GM12878 (cell line): ENCODE data around the gene CD7. TPM values are rescaled to one million over a fixed set of nuclear protein-coding genes. Genes with fewer than 3 reads are reported as not detected.

Source experiments
- ATF7 ChIP-seq: fragments of 450-650 bp; IDR thresholded peaks from 2 replicates; pipeline ENCODE4 v1.6.1; 2016; ENCODE audit warnings: low read depth, mild to moderate bottlenecking
- DPF2 ChIP-seq: fragments of 450-650 bp; IDR thresholded peaks from 2 replicates; pipeline ENCODE4 v1.6.1; 2017; ENCODE audit warnings: mild to moderate bottlenecking
- ETV6 ChIP-seq, 2 experiments: fragments of 450-650 bp in 1 of 2; IDR thresholded peaks in 1 of 2; conservative IDR thresholded peaks in 1 of 2; 2 replicates each; pipeline ENCODE4 v1.6.1; 2014; ENCODE audit warnings: antibody characterized with exemption in 1 of 2, borderline replicate concordance in 1 of 2, low read depth in 1 of 2, mild to moderate bottlenecking in 1 of 2, moderate library complexity in 1 of 2
- FOXK2 ChIP-seq: fragments of 450-650 bp; IDR thresholded peaks from 2 replicates; pipeline ENCODE4 v1.6.1; 2017; ENCODE audit warnings: mild to moderate bottlenecking, moderate library complexity
- HDAC6 ChIP-seq: fragments of 200-600 bp; sonication (generic); IDR thresholded peaks from one replicate; pipeline ENCODE4 v1.8.0; 2017; ENCODE audit warnings: antibody characterized with exemption; ENCODE audit not compliant: unreplicated experiment
- IKZF1 ChIP-seq: fragments of 450-650 bp; conservative IDR thresholded peaks from 2 replicates; pipeline ENCODE4 v1.6.1; 2017; ENCODE audit warnings: antibody characterized with exemption, mild to moderate bottlenecking
- KAT2A ChIP-seq: conservative IDR thresholded peaks from 2 replicates; pipeline ENCODE4 v1.6.1; 2011; ENCODE audit warnings: low read depth, low read length; ENCODE audit not compliant: control insufficient read depth
- KDM1A ChIP-seq: fragments of 200-600 bp; sonication (generic); IDR thresholded peaks from 2 replicates; pipeline ENCODE4 v1.6.1; 2016; ENCODE audit warnings: borderline replicate concordance
- MYB ChIP-seq: fragments of 150-350 bp; IDR thresholded peaks from 2 replicates; pipeline ENCODE4 v1.6.1; 2014; ENCODE audit warnings: mild to moderate bottlenecking, low read depth, low read length, borderline replicate concordance
- NBN ChIP-seq: fragments of 450-650 bp; IDR thresholded peaks from 2 replicates; pipeline ENCODE4 v1.6.1; 2016
- RUNX3 ChIP-seq: IDR thresholded peaks from 2 replicates; pipeline ENCODE4 v1.6.1; 2012; ENCODE audit warnings: low read length, inconsistent platforms
- SREBF2 ChIP-seq: IDR thresholded peaks from 2 replicates; pipeline ENCODE4 v1.6.1; 2012; ENCODE audit warnings: mild to moderate bottlenecking, low read length
- TAF1 ChIP-seq: IDR thresholded peaks from 2 replicates; pipeline ENCODE4 v1.6.1; 2011; ENCODE audit warnings: mild to moderate bottlenecking, low read depth, low read length, borderline replicate concordance
- ZNF622 ChIP-seq: fragments of 450-650 bp; IDR thresholded peaks from 2 replicates; pipeline ENCODE4 v1.6.1; 2017; ENCODE audit warnings: mild to moderate bottlenecking, inconsistent platforms
- polyA plus RNA-seq, 11 experiments: library from polyadenylated mRNA; depleted of rRNA in 4 of 11; unstranded in 6 of 11; stranded (reverse) in 5 of 11; fragments of >200 nt; fragmentation: Nextera tagmentation in 4 of 11; fragmentation: Illumina TruSeq in 1 of 11; extraction: Ambion mirVana in 4 of 11; extraction: Trizol in 1 of 11; gene quantifications; 1 replicate in 1 of 11; 2 replicates in 10 of 11; pipeline versions ENCODE4 v1.2.1 to v1.2.3, GENCODE V29; 2011 to 2016; ENCODE audit warnings: inconsistent platforms in 2 of 11, missing spikeins in 2 of 11, low read depth in 1 of 11
- total RNA-seq, 4 experiments: library from RNA; depleted of rRNA in 3 of 4; stranded (reverse); fragments of >200 nt in 3 of 4; fragmentation: Illumina TruSeq in 1 of 4; extraction: Trizol in 1 of 4; gene quantifications; 2 replicates each; pipeline versions ENCODE4 v1.2.1 to v1.2.3, GENCODE V29; 2013 to 2021
- TF ChIP-seq, protein P1 (sequence below): IDR thresholded peaks from 2 replicates; pipeline ENCODE4 v1.6.1; 2011; ENCODE audit warnings: borderline replicate concordance, low read depth, mild to moderate bottlenecking, moderate library complexity, low read length; ENCODE audit not compliant: insufficient read depth, poor library complexity, severe bottlenecking
- TF ChIP-seq, protein P2 (sequence below): fragments of 150-350 bp; IDR thresholded peaks from 2 replicates; pipeline ENCODE4 v1.6.1; 2014; ENCODE audit warnings: mild to moderate bottlenecking, low read depth, low read length
- TF ChIP-seq, protein P3 (sequence below): fragments of 450-650 bp; formaldehyde crosslinking; IDR thresholded peaks from 2 replicates; pipeline ENCODE4 v1.4.0; 2020; ENCODE audit warnings: mild to moderate bottlenecking, moderate library complexity
- TF ChIP-seq, protein P4 (sequence below): fragments of 450-650 bp; IDR thresholded peaks from 2 replicates; pipeline ENCODE4 v1.6.1; 2017; ENCODE audit warnings: antibody characterized with exemption, mild to moderate bottlenecking, moderate library complexity
- TF ChIP-seq, protein P5 (sequence below): IDR thresholded peaks from 2 replicates; pipeline ENCODE4 v1.6.1; 2012; ENCODE audit warnings: low read length, inconsistent platforms

CD7 gene
- total and polyA plus RNA-seq, 10 of the 15 experiments (the other 5 are each of a cell fraction or from before 2014, with no cell fraction given) = 0.33 TPM; not detected in 9

DNA sequence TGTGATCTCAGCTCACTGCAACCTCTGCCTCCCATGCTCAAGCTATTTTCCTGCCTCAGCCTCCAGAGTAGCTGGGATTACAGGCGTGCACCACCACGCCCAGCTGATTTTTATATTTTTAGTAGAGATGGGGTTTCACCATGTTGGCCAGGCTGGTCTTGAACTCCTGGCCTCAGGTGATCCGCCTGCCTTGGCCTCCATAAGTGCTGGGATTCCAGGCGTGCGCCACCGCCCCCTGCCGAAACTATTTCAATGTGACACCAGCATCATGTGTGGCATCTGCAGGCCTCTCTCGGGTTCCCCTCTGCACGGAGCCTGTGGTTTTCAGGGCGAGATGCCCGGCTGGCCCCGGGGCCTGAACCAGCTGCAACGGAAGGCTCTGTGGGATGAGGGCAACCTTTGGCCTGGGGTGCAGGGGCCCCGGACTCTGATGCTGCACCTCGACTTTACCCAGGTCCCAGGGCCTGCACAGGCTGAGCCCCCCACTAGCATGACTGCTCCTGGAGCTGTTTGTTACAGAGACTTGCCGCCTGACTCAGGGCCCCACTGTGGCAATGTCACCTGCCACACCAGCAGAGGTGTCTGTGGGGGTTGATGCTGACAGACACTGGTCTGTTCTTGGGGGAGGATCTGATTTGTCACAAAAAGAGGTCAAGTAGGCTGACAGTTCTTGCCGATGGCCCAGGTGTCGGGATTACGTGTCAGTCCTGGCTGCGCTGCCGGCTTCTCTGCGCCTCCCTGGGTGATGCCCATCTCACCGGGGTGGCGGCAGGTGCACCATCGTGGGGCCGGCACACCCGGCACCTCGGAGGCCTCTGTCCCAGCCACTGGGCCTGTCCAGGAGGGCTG lies 33.0 kb upstream of the CD7 start (continued):
- TF ChIP-seq IKZF1 (peak; percentile 51), NBN (peak; percentile 71), ATF7 (no peak), KDM1A (no peak), DPF2 (0 out of 2 replicates have a peak, but pooled peaks have one; percentile 32), HDAC6 (no peak), FOXK2 (no peak), MYB (no peak), ZNF622 (no peak), KAT2A (no peak), SREBF2 (no peak), ETV6 (conservative IDR thresholded peaks at IDR 0.05 in 1 of 2, IDR thresholded peaks at IDR 0.05 in 1 of 2; ENCODE audit: borderline replicate concordance in 1 of 2, low read depth in 1 of 2) (no peak), TAF1 (no peak), RUNX3 (peak; percentile 39; the same call in 1 of the 2 replicates)
- TF ChIP-seq, protein P1, sequence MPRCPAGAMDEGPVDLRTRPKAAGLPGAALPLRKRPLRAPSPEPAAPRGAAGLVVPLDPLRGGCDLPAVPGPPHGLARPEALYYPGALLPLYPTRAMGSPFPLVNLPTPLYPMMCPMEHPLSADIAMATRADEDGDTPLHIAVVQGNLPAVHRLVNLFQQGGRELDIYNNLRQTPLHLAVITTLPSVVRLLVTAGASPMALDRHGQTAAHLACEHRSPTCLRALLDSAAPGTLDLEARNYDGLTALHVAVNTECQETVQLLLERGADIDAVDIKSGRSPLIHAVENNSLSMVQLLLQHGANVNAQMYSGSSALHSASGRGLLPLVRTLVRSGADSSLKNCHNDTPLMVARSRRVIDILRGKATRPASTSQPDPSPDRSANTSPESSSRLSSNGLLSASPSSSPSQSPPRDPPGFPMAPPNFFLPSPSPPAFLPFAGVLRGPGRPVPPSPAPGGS = no peak
- TF ChIP-seq, protein P2, sequence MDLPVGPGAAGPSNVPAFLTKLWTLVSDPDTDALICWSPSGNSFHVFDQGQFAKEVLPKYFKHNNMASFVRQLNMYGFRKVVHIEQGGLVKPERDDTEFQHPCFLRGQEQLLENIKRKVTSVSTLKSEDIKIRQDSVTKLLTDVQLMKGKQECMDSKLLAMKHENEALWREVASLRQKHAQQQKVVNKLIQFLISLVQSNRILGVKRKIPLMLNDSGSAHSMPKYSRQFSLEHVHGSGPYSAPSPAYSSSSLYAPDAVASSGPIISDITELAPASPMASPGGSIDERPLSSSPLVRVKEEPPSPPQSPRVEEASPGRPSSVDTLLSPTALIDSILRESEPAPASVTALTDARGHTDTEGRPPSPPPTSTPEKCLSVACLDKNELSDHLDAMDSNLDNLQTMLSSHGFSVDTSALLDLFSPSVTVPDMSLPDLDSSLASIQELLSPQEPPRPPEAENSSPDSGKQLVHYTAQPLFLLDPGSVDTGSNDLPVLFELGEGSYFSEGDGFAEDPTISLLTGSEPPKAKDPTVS = no peak
- TF ChIP-seq, protein P3, sequence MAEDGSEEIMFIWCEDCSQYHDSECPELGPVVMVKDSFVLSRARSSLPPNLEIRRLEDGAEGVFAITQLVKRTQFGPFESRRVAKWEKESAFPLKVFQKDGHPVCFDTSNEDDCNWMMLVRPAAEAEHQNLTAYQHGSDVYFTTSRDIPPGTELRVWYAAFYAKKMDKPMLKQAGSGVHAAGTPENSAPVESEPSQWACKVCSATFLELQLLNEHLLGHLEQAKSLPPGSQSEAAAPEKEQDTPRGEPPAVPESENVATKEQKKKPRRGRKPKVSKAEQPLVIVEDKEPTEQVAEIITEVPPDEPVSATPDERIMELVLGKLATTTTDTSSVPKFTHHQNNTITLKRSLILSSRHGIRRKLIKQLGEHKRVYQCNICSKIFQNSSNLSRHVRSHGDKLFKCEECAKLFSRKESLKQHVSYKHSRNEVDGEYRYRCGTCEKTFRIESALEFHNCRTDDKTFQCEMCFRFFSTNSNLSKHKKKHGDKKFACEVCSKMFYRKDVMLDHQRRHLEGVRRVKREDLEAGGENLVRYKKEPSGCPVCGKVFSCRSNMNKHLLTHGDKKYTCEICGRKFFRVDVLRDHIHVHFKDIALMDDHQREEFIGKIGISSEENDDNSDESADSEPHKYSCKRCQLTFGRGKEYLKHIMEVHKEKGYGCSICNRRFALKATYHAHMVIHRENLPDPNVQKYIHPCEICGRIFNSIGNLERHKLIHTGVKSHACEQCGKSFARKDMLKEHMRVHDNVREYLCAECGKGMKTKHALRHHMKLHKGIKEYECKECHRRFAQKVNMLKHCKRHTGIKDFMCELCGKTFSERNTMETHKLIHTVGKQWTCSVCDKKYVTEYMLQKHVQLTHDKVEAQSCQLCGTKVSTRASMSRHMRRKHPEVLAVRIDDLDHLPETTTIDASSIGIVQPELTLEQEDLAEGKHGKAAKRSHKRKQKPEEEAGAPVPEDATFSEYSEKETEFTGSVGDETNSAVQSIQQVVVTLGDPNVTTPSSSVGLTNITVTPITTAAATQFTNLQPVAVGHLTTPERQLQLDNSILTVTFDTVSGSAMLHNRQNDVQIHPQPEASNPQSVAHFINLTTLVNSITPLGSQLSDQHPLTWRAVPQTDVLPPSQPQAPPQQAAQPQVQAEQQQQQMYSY (CRISPR knock-in tag) = no peak
- TF ChIP-seq, protein P4, sequence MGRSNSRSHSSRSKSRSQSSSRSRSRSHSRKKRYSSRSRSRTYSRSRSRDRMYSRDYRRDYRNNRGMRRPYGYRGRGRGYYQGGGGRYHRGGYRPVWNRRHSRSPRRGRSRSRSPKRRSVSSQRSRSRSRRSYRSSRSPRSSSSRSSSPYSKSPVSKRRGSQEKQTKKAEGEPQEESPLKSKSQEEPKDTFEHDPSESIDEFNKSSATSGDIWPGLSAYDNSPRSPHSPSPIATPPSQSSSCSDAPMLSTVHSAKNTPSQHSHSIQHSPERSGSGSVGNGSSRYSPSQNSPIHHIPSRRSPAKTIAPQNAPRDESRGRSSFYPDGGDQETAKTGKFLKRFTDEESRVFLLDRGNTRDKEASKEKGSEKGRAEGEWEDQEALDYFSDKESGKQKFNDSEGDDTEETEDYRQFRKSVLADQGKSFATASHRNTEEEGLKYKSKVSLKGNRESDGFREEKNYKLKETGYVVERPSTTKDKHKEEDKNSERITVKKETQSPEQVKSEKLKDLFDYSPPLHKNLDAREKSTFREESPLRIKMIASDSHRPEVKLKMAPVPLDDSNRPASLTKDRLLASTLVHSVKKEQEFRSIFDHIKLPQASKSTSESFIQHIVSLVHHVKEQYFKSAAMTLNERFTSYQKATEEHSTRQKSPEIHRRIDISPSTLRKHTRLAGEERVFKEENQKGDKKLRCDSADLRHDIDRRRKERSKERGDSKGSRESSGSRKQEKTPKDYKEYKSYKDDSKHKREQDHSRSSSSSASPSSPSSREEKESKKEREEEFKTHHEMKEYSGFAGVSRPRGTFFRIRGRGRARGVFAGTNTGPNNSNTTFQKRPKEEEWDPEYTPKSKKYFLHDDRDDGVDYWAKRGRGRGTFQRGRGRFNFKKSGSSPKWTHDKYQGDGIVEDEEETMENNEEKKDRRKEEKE = no peak
- TF ChIP-seq, protein P5, sequence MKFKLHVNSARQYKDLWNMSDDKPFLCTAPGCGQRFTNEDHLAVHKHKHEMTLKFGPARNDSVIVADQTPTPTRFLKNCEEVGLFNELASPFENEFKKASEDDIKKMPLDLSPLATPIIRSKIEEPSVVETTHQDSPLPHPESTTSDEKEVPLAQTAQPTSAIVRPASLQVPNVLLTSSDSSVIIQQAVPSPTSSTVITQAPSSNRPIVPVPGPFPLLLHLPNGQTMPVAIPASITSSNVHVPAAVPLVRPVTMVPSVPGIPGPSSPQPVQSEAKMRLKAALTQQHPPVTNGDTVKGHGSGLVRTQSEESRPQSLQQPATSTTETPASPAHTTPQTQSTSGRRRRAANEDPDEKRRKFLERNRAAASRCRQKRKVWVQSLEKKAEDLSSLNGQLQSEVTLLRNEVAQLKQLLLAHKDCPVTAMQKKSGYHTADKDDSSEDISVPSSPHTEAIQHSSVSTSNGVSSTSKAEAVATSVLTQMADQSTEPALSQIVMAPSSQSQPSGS = no peak
